ENCODE measurements around the gene PCGF2. TPM values are rescaled to one million over a fixed set of nuclear protein-coding genes. Genes with fewer than 3 reads are reported as not detected.

The PCGF2 gene
- total RNA-seq, 1 experiment from 2014 or later = 43.9 TPM

DNA sequence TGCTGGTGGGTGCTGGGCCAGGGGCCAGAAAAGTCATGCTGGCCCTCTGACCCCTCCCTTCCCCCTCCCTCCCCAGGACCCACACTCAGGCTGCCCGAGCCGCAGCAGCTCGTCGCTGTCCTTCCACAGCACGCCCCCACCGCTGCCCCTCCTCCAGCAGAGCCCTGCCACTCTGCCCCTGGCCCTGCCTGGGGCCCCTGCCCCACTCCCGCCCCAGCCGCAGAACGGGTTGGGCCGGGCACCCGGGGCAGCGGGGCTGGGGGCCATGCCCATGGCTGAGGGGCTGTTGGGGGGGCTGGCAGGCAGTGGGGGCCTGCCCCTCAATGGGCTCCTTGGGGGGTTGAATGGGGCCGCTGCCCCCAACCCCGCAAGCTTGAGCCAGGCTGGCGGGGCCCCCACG, 26.3 kb downstream of the PCGF2 start:
- ATAC-seq (no peak), DNase-seq (ENCODE audit: low read depth, low spot score) (no peak)
- Histone ChIP-seq H3K9me3 (ENCODE audit: control insufficient read depth, insufficient read depth, low read depth, low read length) (no peaks in the 10 kb centered on the region), H3K36me3 (ENCODE audit: control insufficient read depth, insufficient read depth, low read length) (no peaks in the 10 kb centered on the region), H3K27ac (ENCODE audit: low read length) (no peak overlapping the region), H3K4me3 (ENCODE audit: low read depth in 2 of 2, low read length in 2 of 2) (no peak overlapping the region), H3K4me1 (ENCODE audit: control insufficient read depth, insufficient read depth, low read length) (no peaks in the 10 kb centered on the region), H3K27me3 (ENCODE audit: control insufficient read depth, insufficient read depth, low read length) (no peaks in the 10 kb centered on the region)
- ChIA-PET POLR2A (no interaction called here), CTCF (no interaction called here)
- intact Hi-C loops (cut with micrococcal nuclease; ENCODE audit: unreplicated experiment) (no loop called here), in situ Hi-C loops (cut with HindIII; ENCODE audit: low pct_unique_long_range_greater_than_20kb, low sequenced_read_pairs) (no loop called here)
- BruUV-seq (replicated peaks) = no TSS peak
- TF ChIP-seq, protein P1, sequence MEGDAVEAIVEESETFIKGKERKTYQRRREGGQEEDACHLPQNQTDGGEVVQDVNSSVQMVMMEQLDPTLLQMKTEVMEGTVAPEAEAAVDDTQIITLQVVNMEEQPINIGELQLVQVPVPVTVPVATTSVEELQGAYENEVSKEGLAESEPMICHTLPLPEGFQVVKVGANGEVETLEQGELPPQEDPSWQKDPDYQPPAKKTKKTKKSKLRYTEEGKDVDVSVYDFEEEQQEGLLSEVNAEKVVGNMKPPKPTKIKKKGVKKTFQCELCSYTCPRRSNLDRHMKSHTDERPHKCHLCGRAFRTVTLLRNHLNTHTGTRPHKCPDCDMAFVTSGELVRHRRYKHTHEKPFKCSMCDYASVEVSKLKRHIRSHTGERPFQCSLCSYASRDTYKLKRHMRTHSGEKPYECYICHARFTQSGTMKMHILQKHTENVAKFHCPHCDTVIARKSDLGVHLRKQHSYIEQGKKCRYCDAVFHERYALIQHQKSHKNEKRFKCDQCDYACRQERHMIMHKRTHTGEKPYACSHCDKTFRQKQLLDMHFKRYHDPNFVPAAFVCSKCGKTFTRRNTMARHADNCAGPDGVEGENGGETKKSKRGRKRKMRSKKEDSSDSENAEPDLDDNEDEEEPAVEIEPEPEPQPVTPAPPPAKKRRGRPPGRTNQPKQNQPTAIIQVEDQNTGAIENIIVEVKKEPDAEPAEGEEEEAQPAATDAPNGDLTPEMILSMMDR (IDR thresholded peaks at IDR 0.05) = no peak
- TF ChIP-seq, protein P2, sequence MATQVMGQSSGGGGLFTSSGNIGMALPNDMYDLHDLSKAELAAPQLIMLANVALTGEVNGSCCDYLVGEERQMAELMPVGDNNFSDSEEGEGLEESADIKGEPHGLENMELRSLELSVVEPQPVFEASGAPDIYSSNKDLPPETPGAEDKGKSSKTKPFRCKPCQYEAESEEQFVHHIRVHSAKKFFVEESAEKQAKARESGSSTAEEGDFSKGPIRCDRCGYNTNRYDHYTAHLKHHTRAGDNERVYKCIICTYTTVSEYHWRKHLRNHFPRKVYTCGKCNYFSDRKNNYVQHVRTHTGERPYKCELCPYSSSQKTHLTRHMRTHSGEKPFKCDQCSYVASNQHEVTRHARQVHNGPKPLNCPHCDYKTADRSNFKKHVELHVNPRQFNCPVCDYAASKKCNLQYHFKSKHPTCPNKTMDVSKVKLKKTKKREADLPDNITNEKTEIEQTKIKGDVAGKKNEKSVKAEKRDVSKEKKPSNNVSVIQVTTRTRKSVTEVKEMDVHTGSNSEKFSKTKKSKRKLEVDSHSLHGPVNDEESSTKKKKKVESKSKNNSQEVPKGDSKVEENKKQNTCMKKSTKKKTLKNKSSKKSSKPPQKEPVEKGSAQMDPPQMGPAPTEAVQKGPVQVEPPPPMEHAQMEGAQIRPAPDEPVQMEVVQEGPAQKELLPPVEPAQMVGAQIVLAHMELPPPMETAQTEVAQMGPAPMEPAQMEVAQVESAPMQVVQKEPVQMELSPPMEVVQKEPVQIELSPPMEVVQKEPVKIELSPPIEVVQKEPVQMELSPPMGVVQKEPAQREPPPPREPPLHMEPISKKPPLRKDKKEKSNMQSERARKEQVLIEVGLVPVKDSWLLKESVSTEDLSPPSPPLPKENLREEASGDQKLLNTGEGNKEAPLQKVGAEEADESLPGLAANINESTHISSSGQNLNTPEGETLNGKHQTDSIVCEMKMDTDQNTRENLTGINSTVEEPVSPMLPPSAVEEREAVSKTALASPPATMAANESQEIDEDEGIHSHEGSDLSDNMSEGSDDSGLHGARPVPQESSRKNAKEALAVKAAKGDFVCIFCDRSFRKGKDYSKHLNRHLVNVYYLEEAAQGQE (IDR thresholded peaks at IDR 0.05; ENCODE audit: insufficient read depth in 1 of 2, low read depth in 2 of 2, low read length in 1 of 2) = no peak
- TF ChIP-seq SIN3A (IDR thresholded peaks at IDR 0.05; ENCODE audit: borderline replicate concordance, insufficient read depth, low read depth, low read length) = no peak
- TF ChIP-seq POLR2AphosphoS5 (IDR thresholded peaks at IDR 0.05; ENCODE audit: low read depth, low read length) = no peak
- no peak for TF ChIP-seq TCF7L2 (IDR thresholded peaks at IDR 0.05; ENCODE audit: low read depth, low read length)

DNA sequence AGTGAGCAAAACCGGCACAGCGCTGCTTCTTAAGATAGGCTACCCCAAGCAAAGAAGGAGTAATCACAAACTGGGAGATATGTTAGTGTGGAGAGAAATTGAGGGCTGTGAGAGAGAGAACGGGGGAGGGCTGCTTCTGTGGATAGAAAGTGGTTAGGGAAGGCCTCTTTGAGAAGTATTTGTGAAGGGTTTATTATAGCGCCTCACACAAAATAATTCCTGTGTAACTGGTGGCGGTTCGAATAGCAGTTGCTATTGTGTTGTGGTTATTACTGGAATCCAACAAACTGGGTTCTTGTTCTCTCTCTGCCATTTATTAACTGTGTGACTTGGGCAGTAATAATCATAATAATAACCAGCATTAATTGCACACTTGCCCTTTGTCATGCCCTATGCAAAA, 27.2 kb downstream of the PCGF2 start:
- TF ChIP-seq, protein P1 (IDR thresholded peaks at IDR 0.05) = no peak
- TF ChIP-seq POLR2AphosphoS5 (IDR thresholded peaks at IDR 0.05; ENCODE audit: low read depth, low read length) (no peak), SIN3A (IDR thresholded peaks at IDR 0.05; ENCODE audit: borderline replicate concordance, insufficient read depth, low read depth, low read length) (no peak), TCF7L2 (IDR thresholded peaks at IDR 0.05; ENCODE audit: low read depth, low read length) (no peak)
- TF ChIP-seq, protein P2 (IDR thresholded peaks at IDR 0.05; ENCODE audit: insufficient read depth in 1 of 2, low read depth in 2 of 2, low read length in 1 of 2) = no peak
- no peaks in the 10 kb centered on the region for H3K27me3 ChIP-seq (ENCODE audit: control insufficient read depth, insufficient read depth, low read length)
- H3K4me1 ChIP-seq (ENCODE audit: control insufficient read depth, insufficient read depth, low read length) = no peaks in the 10 kb centered on the region
- in situ Hi-C loops (cut with HindIII; ENCODE audit: low pct_unique_long_range_greater_than_20kb, low sequenced_read_pairs) (no loop called here), intact Hi-C loops (cut with micrococcal nuclease; ENCODE audit: unreplicated experiment) (no loop called here)
- no peaks in the 10 kb centered on the region for H3K9me3 ChIP-seq (ENCODE audit: control insufficient read depth, insufficient read depth, low read depth, low read length)
- no peak for ATAC-seq
- no peak for DNase-seq (ENCODE audit: low read depth, low spot score)
- H3K4me3 ChIP-seq (ENCODE audit: low read depth in 2 of 2, low read length in 2 of 2) = no peak overlapping the region
- no peaks in the 10 kb centered on the region for H3K36me3 ChIP-seq (ENCODE audit: control insufficient read depth, insufficient read depth, low read length)
- ChIA-PET POLR2A (no interaction called here), CTCF (no interaction called here)
- no TSS peak for BruUV-seq (replicated peaks)
- H3K27ac ChIP-seq (ENCODE audit: low read length) = no peak overlapping the region
